ENCODE results near the gene JADE2.

DNA sequence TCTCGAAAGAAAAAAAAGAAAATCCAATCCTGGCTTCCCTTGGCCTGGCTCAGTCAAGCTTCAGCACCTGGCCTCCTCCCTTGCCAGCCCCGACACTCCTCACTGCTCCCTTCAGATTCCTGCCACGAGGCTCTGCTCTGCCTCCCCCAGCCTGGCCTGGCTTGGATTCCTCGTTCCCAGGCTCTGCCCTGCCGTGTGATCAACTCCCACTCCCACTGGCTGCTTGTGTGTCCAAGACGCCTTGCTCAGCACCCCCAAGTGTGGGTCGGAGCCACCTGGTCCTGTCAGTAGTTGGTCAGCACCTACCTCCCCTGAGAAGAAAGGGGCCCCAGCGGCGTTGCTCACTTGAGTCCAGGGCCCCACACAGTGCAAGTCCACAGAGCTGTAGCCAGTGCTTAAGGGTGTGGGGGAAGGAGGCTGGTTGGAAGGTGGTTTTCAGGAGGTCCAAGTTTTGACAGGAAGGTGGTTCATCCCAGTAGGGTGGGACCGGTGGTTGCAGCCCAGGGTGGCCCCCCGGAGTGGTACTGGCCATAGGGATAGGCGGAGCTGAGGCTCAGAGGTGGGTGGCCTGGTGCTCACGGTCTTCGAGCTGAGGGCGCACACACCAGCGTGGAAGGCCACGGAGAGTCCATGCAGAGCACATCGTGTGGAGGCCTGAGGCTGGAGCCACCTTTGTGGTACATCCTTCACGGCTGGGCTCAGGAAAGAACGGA is 46.4 kb downstream of the JADE2 start:
- TF ChIP-seq POLR2A (IDR thresholded peaks at IDR 0.05) (no peak), CTCF (IDR thresholded peaks at IDR 0.05) (no peak)

Measured in heart left ventricle (tissue), 13 donors.